ENCODE data around the gene SH3YL1.
A peak's percentile ranks its signal among the peaks of the same experiment; 100 is the strongest.

The SH3YL1 gene

GRCh38 chr2:256094-256493 lies 7.7 kb downstream of the SH3YL1 start:
- no peak for DNase-seq

- no peak for DNase-seq
Observed at GRCh38 chr2:255195-255594, 8.6 kb downstream of the SH3YL1 start.

DNA sequence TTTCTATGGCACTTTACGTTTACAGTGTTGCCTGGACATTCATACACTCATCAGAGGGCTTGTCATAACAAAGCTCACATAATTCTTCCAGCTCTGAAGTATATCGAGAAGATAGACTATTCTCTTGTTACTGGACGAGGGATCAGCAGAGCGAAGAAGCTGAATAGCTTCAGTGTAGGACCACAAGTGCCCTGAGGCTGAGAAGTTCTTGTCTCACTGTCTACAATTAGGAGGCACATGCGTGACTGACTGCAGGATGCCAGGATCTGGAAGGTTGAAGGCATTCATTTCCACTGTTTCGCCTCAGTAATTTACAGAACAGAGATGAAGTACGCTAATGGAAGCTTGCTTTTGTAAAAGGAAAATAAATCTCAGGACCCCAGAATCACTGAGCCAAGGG lies 9.6 kb downstream of the SH3YL1 start:
- DNase-seq: no peak

DNA sequence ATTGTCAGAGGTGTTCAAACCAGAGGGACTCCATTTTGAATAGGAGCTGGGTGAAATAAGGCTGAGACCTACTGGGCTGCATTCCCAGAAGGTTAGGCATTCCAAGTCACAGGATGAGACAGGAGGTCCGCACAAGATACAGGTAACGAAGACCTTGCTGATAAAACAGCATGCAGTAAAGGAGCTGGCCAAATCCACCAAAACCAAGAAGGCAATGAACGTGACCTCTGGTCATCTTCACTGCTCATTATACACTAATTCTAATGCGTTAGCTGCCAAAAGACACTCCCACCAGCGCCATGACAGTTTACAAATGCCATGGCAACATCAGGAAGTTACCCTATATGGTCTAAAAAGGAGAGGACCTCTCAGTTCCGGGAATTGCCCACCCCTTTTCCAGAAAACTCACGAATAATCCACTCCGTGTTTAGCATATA lies 10.6 kb downstream of the SH3YL1 start:
- no peak for DNase-seq

- no peak for DNase-seq
Observed at GRCh38 chr2:252001-252602, 11.7 kb downstream of the SH3YL1 start.

GRCh38 chr2:249538-250042 lies 14.2 kb downstream of the SH3YL1 start:
- DNase-seq: no peak

DNA sequence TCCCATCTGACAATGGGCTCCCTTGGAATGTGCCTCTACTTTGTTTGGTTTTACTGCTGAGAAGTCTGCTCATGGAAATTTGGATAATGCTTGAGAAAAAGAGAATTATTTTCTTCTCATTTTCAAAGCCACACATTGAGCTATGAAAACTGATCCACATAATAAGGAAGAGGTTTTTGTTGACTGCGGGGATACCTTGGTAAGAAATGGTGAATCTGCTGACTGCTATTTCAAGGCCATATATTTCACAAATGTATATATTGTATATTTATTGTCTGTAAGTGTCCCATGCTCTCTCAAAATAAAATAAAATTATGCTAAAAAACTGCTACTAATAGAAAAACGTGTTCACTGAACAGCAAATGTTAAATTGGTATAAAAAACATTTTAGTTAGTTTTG lies 15.1 kb downstream of the SH3YL1 start:
- no peak for DNase-seq

DNA sequence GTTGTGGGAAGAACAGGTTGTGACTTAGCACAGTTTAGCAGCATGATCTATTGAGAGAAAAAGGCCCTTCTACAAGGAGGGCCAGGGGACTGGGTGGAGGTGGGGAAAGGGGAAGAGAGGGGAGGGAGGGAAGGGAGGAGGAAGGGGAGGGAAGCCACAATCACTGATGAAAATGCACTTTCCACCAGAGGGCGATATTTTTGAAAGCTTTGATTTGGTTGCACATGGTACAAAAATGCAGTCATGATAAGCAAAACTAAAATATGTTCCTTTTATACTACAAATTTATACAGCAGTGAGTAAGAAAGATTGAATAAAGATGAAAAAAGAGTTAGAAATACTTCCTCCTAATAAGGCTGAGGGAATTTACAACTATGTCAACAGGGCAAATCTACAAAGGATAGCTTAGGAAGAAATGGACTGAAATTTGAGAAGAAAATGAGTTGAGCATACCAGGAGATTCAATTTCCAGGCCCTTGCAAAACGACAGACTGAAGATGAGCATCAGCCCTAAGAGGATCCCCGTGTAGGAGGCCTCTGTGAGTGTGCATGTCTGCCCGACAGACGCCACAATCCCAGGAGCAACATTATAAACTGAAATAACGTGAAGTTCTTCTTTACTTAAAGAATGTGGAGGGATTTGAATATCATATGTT lies 17.2 kb downstream of the SH3YL1 start:
- DNase-seq: no peak

- no peak for DNase-seq
Observed at GRCh38 chr2:244547-244946, 19.3 kb downstream of the SH3YL1 start.

- DNase-seq: no peak
Observed at GRCh38 chr2:238869-239268, 25.0 kb downstream of the SH3YL1 start.

DNA sequence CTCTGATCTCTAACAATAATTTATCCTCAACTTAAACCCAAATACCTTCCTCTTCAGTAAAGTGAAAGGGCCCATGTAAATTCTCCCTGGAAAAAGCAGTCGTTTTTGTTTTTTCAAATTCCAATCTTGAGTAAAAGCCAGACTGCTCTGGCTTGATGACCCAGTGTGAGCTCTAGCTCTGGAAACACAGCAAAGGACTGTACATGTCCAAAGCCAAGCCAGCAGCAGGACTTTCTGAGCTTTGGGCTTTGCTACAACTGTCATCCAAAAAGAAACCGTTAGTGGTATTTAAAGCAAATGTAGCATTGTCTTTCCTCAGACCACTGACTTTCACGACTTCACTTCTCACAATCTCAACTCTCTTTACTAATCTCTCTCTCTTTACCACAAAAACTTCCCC lies 25.4 kb downstream of the SH3YL1 start:
- DNase-seq: no peak

- peak; percentile 24 for DNase-seq
Observed at GRCh38 chr2:237878-238277, 26.0 kb downstream of the SH3YL1 start.

- DNase-seq: no peak
Observed at GRCh38 chr2:236993-237539, 26.8 kb downstream of the SH3YL1 start.

GRCh38 chr2:234421-234820 lies 29.4 kb downstream of the SH3YL1 start:
- no peak for DNase-seq

- no peak for DNase-seq
Observed at GRCh38 chr2:233030-233429, 30.8 kb downstream of the SH3YL1 start.

GRCh38 chr2:231521-232185 lies 32.2 kb downstream of the SH3YL1 start:
- DNase-seq: no peak

DNA sequence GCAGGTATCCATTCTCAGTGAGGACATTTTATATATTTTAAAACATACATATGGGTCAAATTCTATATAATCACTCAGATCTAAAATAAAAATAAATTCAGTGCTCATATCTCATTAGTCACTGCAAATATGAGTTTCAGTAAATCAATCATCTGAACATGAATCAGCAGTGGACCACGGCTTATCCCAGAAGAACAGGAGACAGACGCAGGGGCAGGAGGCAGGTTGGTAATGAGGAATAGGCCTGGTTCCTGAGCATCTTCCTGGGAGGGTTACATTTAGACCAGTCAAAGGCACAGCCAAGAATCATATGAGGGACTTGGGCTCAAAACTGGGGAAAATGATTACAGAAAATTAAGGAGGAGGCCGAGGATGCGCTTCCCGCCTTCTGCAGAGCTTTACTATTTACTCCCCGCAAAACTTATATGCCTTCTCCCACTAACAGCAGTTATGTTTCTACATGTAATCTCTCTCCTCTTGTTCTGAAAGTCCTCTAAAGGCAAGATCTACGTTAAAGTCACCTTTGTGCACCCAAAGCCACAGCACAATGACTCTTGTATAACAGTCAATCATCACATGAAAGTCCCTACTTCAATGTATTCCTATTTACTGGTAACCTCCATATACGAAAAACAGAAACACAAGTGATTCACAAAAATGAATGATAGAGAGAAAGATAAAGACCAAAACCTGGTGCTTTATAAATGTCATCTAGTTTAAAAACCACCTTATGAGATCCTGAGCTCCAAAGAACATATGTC lies 35.1 kb downstream of the SH3YL1 start:
- no peak for DNase-seq

DNA sequence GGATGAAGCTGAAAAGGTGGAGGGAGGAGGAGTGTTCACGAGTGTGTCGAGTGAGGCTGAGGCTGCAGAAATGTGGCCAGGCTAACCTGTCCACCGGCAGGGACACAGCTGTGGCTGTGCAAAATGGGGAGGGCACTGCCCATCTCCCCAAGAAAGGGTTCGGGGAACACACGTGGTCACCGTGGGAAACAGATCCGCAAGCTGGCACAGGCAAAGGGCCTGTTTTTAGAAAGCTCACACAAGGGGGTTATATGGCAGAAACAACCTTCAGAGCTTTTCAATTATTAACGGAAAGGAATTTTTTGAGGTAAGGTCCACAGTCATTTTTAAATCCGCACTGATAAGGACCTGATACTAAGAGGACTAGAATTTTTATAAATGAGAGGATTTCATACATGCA lies 35.7 kb downstream of the SH3YL1 start:
- no peak for DNase-seq

DNA sequence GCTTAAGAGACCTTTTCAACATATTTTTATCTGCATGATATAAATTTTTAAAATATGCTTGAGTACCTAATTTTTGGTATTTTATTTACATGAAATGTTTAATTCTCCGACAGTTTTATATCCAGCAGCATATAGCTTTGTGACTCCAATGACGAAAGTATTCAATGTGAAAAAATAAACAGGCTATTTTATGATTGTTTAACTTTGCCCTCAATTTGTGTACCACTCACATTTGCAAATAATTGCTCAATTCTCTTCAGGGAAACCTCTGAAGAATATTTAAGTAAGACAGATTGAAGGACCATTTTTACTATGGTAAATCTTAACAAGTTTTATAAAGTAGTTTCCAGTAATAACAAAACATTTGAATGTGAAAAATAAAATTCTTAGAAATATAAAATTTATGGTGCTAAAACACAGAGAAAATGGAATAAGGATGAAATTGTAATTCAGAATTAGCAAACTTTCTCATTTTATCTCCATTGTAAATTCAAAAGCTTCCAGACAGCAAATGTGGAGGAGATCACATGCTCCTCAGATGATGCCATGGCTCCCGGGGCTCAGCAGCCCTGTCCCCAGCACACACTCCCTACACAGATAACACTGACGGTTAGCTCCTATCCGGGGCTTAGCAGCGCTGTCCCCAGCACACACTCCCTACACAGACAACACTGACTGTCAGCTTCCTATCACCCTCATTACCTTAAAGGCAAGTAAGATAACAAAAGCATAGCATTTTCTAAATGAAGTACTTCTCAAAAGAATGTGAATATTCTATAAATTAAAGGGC lies 39.7 kb downstream of the SH3YL1 start:
- DNase-seq: no peak

DNA sequence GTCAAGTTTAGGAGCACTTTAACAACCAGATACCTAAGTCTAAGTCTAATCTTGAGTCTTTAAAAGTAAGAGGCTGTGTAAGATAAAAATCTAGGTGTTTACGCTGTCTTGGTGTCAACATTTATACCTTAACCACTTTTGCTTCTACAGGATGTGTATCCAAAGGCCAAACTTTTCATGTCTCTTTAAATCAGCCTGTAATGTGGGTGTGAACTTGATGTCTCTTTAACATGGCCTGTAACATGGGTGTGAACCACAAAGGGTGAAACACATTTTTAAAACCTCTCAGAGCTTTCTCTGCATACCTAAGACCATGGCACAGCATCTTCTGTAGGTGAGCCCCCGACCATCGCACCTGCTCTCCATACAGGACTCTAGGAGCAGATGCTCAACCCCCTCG lies 40.4 kb downstream of the SH3YL1 start:
- DNase-seq: no peak

DNA sequence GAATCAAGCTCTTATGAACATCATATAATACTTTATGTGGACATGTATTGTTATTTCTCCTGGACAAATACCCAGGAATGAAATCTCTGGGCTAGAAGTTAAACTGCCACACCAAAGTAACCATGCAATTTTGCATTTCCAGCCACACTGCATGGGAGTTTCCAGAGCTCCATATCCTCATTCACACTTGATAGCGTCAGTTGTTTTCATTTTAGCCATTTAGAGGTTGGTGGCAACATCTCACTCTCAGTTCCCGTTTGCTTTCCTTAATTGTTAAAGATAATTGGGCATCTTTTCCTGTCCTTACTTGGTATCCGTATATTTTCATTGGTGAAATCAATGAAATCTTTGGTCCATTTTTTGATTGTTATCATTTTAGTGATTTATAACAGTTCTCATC lies 47.8 kb downstream of the SH3YL1 start:
- DNase-seq: no peak

- DNase-seq: no peak
Observed at GRCh38 chr2:213932-214693, 49.7 kb downstream of the SH3YL1 start.

All from CD4-positive, alpha-beta T cell treated with Interleukin-15 for 1 hour (primary cell).